DND-41 (cell line): ENCODE results near the gene EPB41L5.

Experiments
- EZH2 ChIP-seq: IDR thresholded peaks from 3 replicates; pipeline ENCODE4 v1.6.1; 2012; ENCODE audit warnings: borderline replicate concordance, low read depth, mild to moderate bottlenecking, moderate library complexity, low read length, inconsistent platforms; ENCODE audit not compliant: severe bottlenecking
- TF ChIP-seq, protein P1 (sequence below): IDR thresholded peaks from 2 replicates; pipeline ENCODE4 v1.5.1; 2012; ENCODE audit warnings: borderline replicate concordance, low read length, moderate library complexity, mild to moderate bottlenecking; ENCODE audit not compliant: poor library complexity, severe bottlenecking; ENCODE audit errors: extremely low read depth

DNA sequence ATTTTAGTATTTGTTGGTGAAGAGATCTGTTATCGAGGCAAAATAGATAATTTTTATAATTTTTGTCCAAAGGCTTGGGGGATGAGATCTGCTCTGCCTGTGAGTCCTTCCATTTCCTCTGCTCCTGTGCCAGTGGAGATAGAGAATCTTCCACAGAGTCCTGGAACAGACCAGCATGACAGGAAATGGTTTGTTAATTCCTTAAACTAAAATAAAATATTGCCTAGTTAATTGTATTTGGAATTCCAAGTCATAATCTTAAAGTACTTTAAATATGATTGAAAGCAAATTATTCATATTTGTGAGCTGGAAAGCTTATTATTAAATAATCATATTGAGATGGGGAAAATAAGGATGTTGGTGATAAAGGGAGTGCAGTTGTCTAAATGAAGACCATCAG lies 87.8 kb downstream of the EPB41L5 start:
- TF ChIP-seq, protein P1, sequence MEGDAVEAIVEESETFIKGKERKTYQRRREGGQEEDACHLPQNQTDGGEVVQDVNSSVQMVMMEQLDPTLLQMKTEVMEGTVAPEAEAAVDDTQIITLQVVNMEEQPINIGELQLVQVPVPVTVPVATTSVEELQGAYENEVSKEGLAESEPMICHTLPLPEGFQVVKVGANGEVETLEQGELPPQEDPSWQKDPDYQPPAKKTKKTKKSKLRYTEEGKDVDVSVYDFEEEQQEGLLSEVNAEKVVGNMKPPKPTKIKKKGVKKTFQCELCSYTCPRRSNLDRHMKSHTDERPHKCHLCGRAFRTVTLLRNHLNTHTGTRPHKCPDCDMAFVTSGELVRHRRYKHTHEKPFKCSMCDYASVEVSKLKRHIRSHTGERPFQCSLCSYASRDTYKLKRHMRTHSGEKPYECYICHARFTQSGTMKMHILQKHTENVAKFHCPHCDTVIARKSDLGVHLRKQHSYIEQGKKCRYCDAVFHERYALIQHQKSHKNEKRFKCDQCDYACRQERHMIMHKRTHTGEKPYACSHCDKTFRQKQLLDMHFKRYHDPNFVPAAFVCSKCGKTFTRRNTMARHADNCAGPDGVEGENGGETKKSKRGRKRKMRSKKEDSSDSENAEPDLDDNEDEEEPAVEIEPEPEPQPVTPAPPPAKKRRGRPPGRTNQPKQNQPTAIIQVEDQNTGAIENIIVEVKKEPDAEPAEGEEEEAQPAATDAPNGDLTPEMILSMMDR = no peak
- no peak for TF ChIP-seq EZH2
